Loucy (cell line): ENCODE measurements around the gene AP3S1.
"Not testable (repeated sequence)": the region's sequence is repeated elsewhere in the genome, so short reads cannot be mapped to it uniquely, and the experiment has no call there.

Source experiments
- H2AFZ ChIP-seq: fragments of 200-600 bp; sonication (generic); 2 replicates; pipeline ENCODE4 v1.6.0; 2016; ENCODE audit warnings: antibody characterized with exemption, mild to moderate bottlenecking, low read length, moderate library complexity
- H3F3A ChIP-seq: fragments of 200-600 bp; 2 replicates; pipeline ENCODE4 v1.6.0; 2016; ENCODE audit warnings: antibody characterized with exemption, low read depth, mild to moderate bottlenecking
- H3K27me3 ChIP-seq: fragments of 200-600 bp; sonication (generic); 2 replicates; pipeline ENCODE4 v1.6.1; 2014; ENCODE audit warnings: low read length, mild to moderate bottlenecking; ENCODE audit not compliant: insufficient read depth, poor library complexity, severe bottlenecking
- H3K36me3 ChIP-seq: fragments of 200-600 bp; sonication (generic); 2 replicates; pipeline ENCODE4 v1.6.1; 2016; ENCODE audit warnings: low read length; ENCODE audit not compliant: insufficient read depth
- H3K4me1 ChIP-seq: fragments of 200-600 bp; sonication (generic); 2 replicates; pipeline ENCODE4 v1.5.1; 2014; ENCODE audit warnings: low read length, mild to moderate bottlenecking; ENCODE audit not compliant: insufficient read depth, poor library complexity, severe bottlenecking
- H3K4me2 ChIP-seq: fragments of 200-600 bp; sonication (generic); 2 replicates; pipeline ENCODE4 v1.6.0; 2014; ENCODE audit warnings: antibody characterized with exemption, low read length, low read depth, mild to moderate bottlenecking; ENCODE audit not compliant: poor library complexity, severe bottlenecking
- H3K4me3 ChIP-seq: fragments of 200-600 bp; sonication (generic); 2 replicates; pipeline ENCODE4 v1.5.1; 2014; ENCODE audit warnings: low read length, mild to moderate bottlenecking, mixed read lengths; ENCODE audit not compliant: poor library complexity, severe bottlenecking
- H3K79me2 ChIP-seq: fragments of 200-600 bp; sonication (generic); 2 replicates; pipeline ENCODE4 v1.6.1; 2014; ENCODE audit warnings: low read length; ENCODE audit not compliant: insufficient read depth
- H3K9ac ChIP-seq: fragments of 200-600 bp; sonication (generic); 2 replicates; pipeline ENCODE4 v1.6.0; 2014; ENCODE audit warnings: mild to moderate bottlenecking, low read depth, low read length, moderate library complexity; ENCODE audit not compliant: poor library complexity, severe bottlenecking
- H3K9me2 ChIP-seq: fragments of 200-600 bp; sonication (generic); replicated peaks from 2 replicates; pipeline ENCODE4 v1.6.1; 2016; ENCODE audit warnings: low read depth, low read length, mixed read lengths
- H3K9me3 ChIP-seq: fragments of 200-600 bp; sonication (generic); 2 replicates; pipeline ENCODE4 v1.6.1; 2014; ENCODE audit warnings: mild to moderate bottlenecking, antibody characterized with exemption, low read length, low read depth; ENCODE audit not compliant: insufficient read depth
- H4K20me1 ChIP-seq: fragments of 200-600 bp; sonication (generic); 2 replicates; pipeline ENCODE4 v1.6.0; 2014; ENCODE audit warnings: antibody characterized with exemption, low read length, mild to moderate bottlenecking; ENCODE audit not compliant: insufficient read depth, poor library complexity, severe bottlenecking
- CTCF ChIP-seq: fragments of 200-600 bp; sonication (generic); conservative IDR thresholded peaks from 2 replicates; pipeline ENCODE4 v1.5.1; 2014; ENCODE audit warnings: mild to moderate bottlenecking, antibody characterized with exemption, low read length
- EZH2phosphoT487 ChIP-seq: fragments of 200-600 bp; IDR thresholded peaks from 2 replicates; pipeline ENCODE4 v1.6.1; 2018; ENCODE audit warnings: antibody characterized with exemption, mild to moderate bottlenecking, moderate library complexity, borderline replicate concordance

Gene AP3S1

GRCh38 chr5:115875447-115875846, 33.7 kb downstream of the AP3S1 start:
- Histone ChIP-seq H3K4me3 (no peak overlapping the region), H2AFZ (no peak overlapping the region), H3K79me2 (no peaks in the 10 kb centered on the region), H3K36me3 (peaks cover 10% of the 10 kb centered on the region; the same call in 1 of the 2 replicates), H3K9me2 (no peaks in the 10 kb centered on the region), H3K9me3 (no peaks in the 10 kb centered on the region), H4K20me1 (no peaks in the 10 kb centered on the region), H3K9ac (no peak overlapping the region), H3K27me3 (no peaks in the 10 kb centered on the region), H3K4me2 (no peak overlapping the region), H3F3A (no peaks in the 10 kb centered on the region), H3K4me1 (no peaks in the 10 kb centered on the region)
- no peak for TF ChIP-seq EZH2phosphoT487
- no peak for TF ChIP-seq CTCF

DNA sequence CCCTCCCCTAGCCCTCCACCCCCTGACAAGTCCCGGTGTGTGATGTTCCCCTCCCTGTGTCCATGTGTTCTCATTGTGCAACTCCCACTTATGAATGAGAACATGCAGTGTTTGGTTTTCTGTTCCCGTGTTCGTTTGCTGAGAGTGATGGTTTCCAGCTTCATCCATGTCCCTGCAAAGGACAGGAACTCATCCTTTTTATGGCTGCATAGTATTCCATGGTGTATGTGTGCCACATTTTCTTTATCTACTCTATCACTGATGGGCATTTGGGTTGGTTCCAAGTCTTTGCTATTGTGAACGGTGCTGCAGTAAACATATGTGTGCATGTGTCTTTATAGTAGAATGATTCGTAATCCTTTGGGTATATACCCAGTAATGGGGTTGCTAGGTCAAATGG, 35.6 kb downstream of the AP3S1 start:
- H3F3A ChIP-seq, H3K9me3 ChIP-seq, H2AFZ ChIP-seq, H3K79me2 ChIP-seq, H3K9ac ChIP-seq, H3K4me3 ChIP-seq, H4K20me1 ChIP-seq, H3K4me1 ChIP-seq, H3K9me2 ChIP-seq, H3K36me3 ChIP-seq, H3K27me3 ChIP-seq, H3K4me2 ChIP-seq: not testable (repeated sequence)

DNA sequence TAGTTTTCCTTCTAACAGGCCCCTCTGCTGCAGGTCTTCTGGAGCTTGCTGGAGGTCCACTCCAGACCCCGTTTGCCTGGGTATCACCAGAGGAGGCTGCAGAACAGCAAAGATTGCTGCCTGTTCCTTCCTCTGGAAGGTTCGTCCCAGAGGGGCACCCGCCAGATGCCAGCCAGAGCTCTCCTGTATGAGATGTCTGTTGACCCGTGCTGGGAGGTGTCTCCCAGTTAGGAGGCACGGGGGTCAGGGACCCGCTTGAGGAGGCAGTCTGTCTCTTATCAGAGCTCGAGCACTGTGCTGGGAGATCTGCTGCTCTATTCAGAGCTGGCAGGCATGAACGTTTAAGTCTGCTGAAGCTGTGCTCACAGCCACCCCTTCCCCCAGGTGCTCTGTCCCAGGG, 40.7 kb downstream of the AP3S1 start:
- not testable (repeated sequence) for H3F3A ChIP-seq, H3K4me2 ChIP-seq, H3K4me3 ChIP-seq, H4K20me1 ChIP-seq, H3K9ac ChIP-seq, H3K9me3 ChIP-seq, H3K4me1 ChIP-seq, H3K9me2 ChIP-seq, H3K27me3 ChIP-seq, H3K79me2 ChIP-seq, H3K36me3 ChIP-seq, H2AFZ ChIP-seq

DNA sequence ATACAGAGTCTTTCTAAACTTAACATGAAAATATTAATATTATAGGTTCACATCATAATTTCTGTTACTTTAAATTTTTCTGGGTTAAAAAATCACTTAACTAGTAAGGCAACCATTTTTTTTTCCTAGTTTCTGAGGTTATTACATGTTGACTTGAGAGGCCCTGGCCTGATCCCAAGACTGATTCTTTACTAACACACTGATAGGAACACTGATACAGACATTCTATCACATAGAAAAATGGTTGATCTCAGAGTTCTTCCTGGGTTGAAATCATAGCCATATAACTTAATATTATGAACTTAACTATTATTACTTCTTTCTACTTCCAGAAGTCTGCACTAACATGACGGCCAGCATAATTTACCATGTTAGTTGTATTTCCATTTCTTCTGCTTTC, 43.0 kb downstream of the AP3S1 start:
- TF ChIP-seq EZH2phosphoT487 (no peak), CTCF (no peak)
- no peaks in the 10 kb centered on the region for H3K9me2 ChIP-seq
- no peak overlapping the region for H3K9ac ChIP-seq
- no peaks in the 10 kb centered on the region for H3F3A ChIP-seq
- no peaks in the 10 kb centered on the region for H3K4me1 ChIP-seq
- no peaks in the 10 kb centered on the region for H3K36me3 ChIP-seq
- peaks cover 2% of the 10 kb centered on the region for H4K20me1 ChIP-seq
- H3K4me2 ChIP-seq = no peak overlapping the region
- H2AFZ ChIP-seq = no peak overlapping the region
- H3K9me3 ChIP-seq = no peaks in the 10 kb centered on the region
- no peaks in the 10 kb centered on the region for H3K79me2 ChIP-seq
- no peaks in the 10 kb centered on the region for H3K27me3 ChIP-seq
- H3K4me3 ChIP-seq = no peak overlapping the region

DNA sequence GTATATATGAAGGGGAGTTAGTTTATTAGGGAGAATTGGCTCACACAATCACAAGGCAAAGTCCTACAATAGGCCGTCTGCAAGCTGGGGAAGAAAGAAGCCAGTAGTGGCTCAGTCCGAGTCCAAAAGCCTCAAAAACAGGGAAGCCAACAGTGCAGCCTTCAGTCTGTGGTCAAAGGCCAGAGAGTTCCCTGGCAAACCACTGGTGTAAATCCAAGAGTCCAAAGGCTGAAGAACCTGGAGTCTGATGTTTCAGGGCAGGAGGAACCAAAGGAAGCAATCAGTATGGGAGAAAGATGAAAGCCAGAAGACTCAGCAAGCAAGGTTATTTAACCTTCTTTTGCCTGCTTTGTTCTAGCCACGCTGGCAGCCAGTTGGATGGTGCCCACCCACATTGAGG, 43.5 kb downstream of the AP3S1 start:
- H3K4me2 ChIP-seq, H2AFZ ChIP-seq, H3K9me2 ChIP-seq, H3K4me3 ChIP-seq, H4K20me1 ChIP-seq, H3K36me3 ChIP-seq, H3K79me2 ChIP-seq, H3K9me3 ChIP-seq, H3K27me3 ChIP-seq, H3F3A ChIP-seq, H3K4me1 ChIP-seq, H3K9ac ChIP-seq: not testable (repeated sequence)
